ENCODE measurements around the gene HMGN3. TPM values are rescaled to one million over a fixed set of nuclear protein-coding genes. Genes with fewer than 3 reads are reported as not detected.

HMGN3 gene
- total and polyA plus RNA-seq, 8 donors: 106 to 274 (median 248) TPM

DNA sequence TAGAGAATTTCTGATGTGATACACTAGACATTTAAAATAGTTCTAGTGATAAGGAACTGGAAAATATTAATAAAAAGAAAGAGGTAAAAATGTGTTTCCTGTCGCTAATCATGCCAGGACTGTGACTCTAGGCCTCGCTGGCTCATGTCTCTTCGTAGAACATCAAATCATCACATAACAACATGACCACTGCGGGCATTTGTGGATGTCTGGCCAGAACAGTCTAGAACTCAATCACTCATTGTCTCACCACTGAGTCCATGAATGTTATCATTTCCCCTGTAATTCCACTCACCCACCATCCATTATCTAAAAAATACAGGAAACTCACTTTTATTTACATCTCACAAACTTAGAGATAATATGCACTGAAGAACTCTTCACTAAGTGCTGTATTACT lies 3.4 kb downstream of the HMGN3 start:
- Histone ChIP-seq H3K4me1 (peaks cover 0 to 21% of the 10 kb centered on the region in 2 donors), H3K36me3 (no peaks in the 10 kb centered on the region), H3K4me3 (no peak overlapping the region), H3K9me3 (no peaks in the 10 kb centered on the region), H3K27me3 (no peaks in the 10 kb centered on the region), H3K27ac (peak overlapping the region; percentile 4 to 16)
- ATAC-seq (no peak), DNase-seq (no peak)
- intact Hi-C loops (cut with DNase I): no loop called here
- TF ChIP-seq, protein P1, sequence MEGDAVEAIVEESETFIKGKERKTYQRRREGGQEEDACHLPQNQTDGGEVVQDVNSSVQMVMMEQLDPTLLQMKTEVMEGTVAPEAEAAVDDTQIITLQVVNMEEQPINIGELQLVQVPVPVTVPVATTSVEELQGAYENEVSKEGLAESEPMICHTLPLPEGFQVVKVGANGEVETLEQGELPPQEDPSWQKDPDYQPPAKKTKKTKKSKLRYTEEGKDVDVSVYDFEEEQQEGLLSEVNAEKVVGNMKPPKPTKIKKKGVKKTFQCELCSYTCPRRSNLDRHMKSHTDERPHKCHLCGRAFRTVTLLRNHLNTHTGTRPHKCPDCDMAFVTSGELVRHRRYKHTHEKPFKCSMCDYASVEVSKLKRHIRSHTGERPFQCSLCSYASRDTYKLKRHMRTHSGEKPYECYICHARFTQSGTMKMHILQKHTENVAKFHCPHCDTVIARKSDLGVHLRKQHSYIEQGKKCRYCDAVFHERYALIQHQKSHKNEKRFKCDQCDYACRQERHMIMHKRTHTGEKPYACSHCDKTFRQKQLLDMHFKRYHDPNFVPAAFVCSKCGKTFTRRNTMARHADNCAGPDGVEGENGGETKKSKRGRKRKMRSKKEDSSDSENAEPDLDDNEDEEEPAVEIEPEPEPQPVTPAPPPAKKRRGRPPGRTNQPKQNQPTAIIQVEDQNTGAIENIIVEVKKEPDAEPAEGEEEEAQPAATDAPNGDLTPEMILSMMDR (IDR thresholded peaks at IDR 0.05): no peak

DNA sequence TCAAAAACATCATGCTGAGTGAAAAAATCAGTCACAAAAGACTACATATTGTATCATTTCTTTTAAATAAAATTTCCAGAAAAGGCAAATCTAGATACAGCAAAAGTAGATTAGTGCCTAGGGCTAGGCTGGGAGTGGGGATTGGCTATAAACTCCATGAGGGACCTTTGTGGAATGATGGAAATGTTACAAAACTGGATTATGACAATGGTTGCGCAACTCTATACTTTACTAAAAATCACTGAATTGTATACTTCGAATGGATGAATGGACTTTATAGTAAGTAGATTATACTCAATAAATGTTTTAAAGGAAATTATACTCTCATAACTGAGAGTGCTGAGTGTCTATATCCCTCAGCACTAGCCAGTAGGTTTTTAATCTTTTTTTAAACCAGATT lies 4.3 kb downstream of the HMGN3 start:
- intact Hi-C loops (cut with DNase I): no loop called here
- ATAC-seq: no peak
- TF ChIP-seq, protein P1 (IDR thresholded peaks at IDR 0.05): no peak
- Histone ChIP-seq H3K27me3 (no peaks in the 10 kb centered on the region), H3K36me3 (no peaks in the 10 kb centered on the region), H3K27ac (no peak overlapping the region), H3K9me3 (no peaks in the 10 kb centered on the region), H3K4me3 (no peak overlapping the region), H3K4me1 (peaks cover 0 to 21% of the 10 kb centered on the region in 2 donors)
- no peak for DNase-seq

DNA sequence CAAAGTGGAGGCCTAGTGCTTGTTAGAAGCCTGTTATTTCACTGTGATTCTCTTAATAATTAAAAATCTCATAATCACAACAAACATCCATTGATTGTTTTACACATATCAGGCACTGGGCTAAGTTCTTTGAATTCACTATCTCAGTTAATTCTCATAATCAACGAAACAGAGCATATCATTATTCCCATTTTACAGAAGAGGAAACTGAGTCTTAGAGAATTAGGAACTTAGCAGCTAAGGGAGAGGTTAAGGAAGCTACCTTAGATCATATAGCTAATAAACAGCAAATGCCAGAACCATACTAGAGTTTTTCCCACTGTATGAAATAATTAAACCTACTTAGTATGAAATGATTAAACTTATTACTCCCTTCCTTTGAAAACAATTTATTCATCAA lies 7.0 kb downstream of the HMGN3 start:
- no peaks in the 10 kb centered on the region for H3K36me3 ChIP-seq
- intact Hi-C loops (cut with DNase I): no loop called here
- DNase-seq (no peak), ATAC-seq (no peak)
- H3K9me3 ChIP-seq: no peaks in the 10 kb centered on the region
- H3K27me3 ChIP-seq: no peaks in the 10 kb centered on the region
- H3K27ac ChIP-seq: no peak overlapping the region
- H3K4me1 ChIP-seq: peaks cover 0 to 6% of the 10 kb centered on the region in 2 donors
- no peak overlapping the region for H3K4me3 ChIP-seq
- TF ChIP-seq, protein P1 (IDR thresholded peaks at IDR 0.05): no peak

DNA sequence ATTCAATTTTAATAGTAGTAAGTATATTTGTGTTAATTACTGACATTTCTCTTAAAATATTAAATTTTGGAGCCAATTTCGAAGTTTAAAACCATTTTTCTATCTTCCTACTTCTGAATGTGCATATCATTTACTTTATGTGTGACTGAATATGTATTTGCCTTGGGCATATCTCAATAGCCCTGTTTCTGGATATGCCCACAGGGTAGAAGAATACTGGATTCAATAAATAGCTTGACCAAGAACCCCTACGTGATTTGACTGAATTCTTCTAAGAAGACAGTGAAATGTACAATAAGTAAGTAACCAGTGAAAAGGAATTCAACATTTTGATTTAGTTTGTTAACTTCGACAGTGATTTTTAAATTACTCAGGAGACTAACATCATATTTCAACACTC lies 7.8 kb downstream of the HMGN3 start:
- Histone ChIP-seq H3K4me1 (no peaks in the 10 kb centered on the region), H3K27ac (no peak overlapping the region), H3K4me3 (no peak overlapping the region), H3K36me3 (no peaks in the 10 kb centered on the region), H3K27me3 (no peaks in the 10 kb centered on the region), H3K9me3 (no peaks in the 10 kb centered on the region)
- intact Hi-C loops (cut with DNase I): no loop called here
- TF ChIP-seq, protein P1 (IDR thresholded peaks at IDR 0.05): no peak
- DNase-seq (no peak), ATAC-seq (no peak)

DNA sequence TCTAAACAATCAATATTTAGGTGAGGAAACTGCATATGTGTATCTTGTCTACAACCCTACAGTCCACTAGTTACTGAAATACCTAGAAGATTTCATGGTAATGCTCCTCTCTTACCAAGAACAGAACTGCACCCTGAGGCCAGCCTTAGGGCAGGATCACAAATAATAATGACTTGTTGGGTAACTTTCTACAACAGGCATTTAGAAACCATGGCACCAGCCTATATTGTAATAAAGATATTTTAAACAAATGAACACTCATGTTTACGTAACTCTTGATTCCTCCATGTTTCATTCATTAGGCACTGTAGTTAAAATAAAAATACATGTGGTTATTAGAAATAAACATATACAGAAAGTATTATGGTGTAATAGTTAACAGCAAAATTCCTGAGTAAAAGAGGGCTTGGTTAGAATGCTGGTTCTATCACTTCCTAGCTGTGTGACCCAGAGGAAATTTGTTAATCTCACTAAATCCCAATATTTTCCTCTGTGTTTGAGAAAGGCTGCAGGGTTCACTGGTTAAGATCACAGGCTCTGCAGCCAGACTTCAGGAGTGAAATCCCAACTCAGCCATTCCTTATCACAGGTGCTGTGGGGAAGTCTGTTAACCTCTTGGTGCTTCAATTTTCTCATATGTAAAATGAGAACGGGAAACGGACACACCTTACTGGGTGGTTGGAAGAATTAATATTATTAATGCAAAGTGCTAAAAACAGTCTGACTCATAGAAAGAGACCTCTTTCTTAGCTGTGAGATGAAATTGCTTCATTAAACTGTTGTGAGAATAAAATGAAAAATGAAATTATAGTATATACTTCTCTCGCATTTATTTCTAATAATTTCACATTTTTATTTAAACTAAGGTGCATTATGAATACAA lies 8.5 kb downstream of the HMGN3 start:
- Histone ChIP-seq H3K27me3 (no peaks in the 10 kb centered on the region), H3K36me3 (no peaks in the 10 kb centered on the region), H3K4me1 (no peaks in the 10 kb centered on the region), H3K9me3 (no peaks in the 10 kb centered on the region), H3K27ac (no peak overlapping the region), H3K4me3 (no peak overlapping the region)
- TF ChIP-seq, protein P1 (IDR thresholded peaks at IDR 0.05): no peak
- DNase-seq (no peak), ATAC-seq (no peak)
- intact Hi-C loops (cut with DNase I): no loop called here

All from left lung (tissue), 10 donors.